Effector memory CD4-positive, alpha-beta T cell (primary cell): Measurements from ENCODE around the gene SLCO3A1.

Experiments used
- DNase-seq, 3 donors: peaks; one replicate each; pipeline ENCODE4 v3.0.0-alpha.2; 2020
- H3K27ac ChIP-seq: 2 replicates; pipeline ENCODE4 v1.7.0; 2013; ENCODE audit warnings: mild to moderate bottlenecking, low read length, moderate library complexity; ENCODE audit not compliant: insufficient read depth, poor library complexity, severe bottlenecking
- H3K27me3 ChIP-seq: replicated peaks from 2 replicates; pipeline ENCODE4 v1.7.0; 2013; ENCODE audit warnings: mild to moderate bottlenecking, low read length; ENCODE audit not compliant: insufficient read depth, control insufficient read depth, poor library complexity, severe bottlenecking
- H3K36me3 ChIP-seq: 2 replicates; pipeline ENCODE4 v1.7.0; 2013; ENCODE audit warnings: mild to moderate bottlenecking, low read length, moderate library complexity; ENCODE audit not compliant: control insufficient read depth, insufficient read depth
- H3K4me1 ChIP-seq: 2 replicates; pipeline ENCODE4 v1.7.0; 2013; ENCODE audit warnings: low read length, mild to moderate bottlenecking; ENCODE audit not compliant: control insufficient read depth, insufficient read depth, poor library complexity, severe bottlenecking
- H3K4me3 ChIP-seq: 2 replicates; pipeline ENCODE4 v1.7.0; 2013; ENCODE audit warnings: low read length, low read depth, mild to moderate bottlenecking; ENCODE audit not compliant: insufficient read depth, poor library complexity, severe bottlenecking
- H3K9me3 ChIP-seq: 2 replicates; pipeline ENCODE4 v1.7.0; 2013; ENCODE audit warnings: mild to moderate bottlenecking, low read length, moderate library complexity; ENCODE audit not compliant: control insufficient read depth

Gene SLCO3A1

GRCh38 chr15:92006186-92007028 is 152.9 kb downstream of the SLCO3A1 start:
- no peak for DNase-seq

DNA sequence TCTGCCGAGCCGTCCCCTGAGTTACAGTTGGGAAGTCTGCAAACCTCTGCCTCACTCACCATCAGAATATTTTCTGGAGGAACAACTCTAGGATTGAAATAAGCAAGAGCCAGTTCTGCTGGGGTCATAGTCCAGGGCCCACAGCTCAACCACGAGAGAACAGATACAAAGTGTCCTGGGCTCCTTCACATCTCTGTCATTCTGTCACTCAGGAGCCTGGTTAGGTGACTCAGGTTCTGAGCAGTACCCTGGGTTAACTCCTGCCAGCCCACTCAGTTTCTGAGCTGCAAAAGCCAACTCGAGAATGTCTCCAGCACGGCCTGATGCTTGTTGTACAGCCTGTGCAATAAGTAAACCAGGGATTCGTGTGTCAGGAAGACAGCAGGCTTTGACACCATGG is 155.7 kb downstream of the SLCO3A1 start:
- H3K27me3 ChIP-seq = no peaks in the 10 kb centered on the region
- H3K36me3 ChIP-seq = no peaks in the 10 kb centered on the region
- no peaks in the 10 kb centered on the region for H3K9me3 ChIP-seq
- peaks cover 27% of the 10 kb centered on the region for H3K4me1 ChIP-seq
- no peak for DNase-seq
- no peak overlapping the region for H3K27ac ChIP-seq
- no peak overlapping the region for H3K4me3 ChIP-seq

More at GRCh38 chr15:92006186-92007028, 152.9 kb downstream of the SLCO3A1 start:
- no peaks in the 10 kb centered on the region for H3K9me3 ChIP-seq
- peaks cover 18% of the 10 kb centered on the region for H3K4me1 ChIP-seq
- H3K27me3 ChIP-seq = no peaks in the 10 kb centered on the region
- H3K27ac ChIP-seq = no peak overlapping the region
- H3K36me3 ChIP-seq = no peaks in the 10 kb centered on the region
- no peak overlapping the region for H3K4me3 ChIP-seq

GRCh38 chr15:92011611-92012367 is 158.3 kb downstream of the SLCO3A1 start:
- Histone ChIP-seq H3K9me3 (no peaks in the 10 kb centered on the region), H3K4me3 (no peak overlapping the region), H3K4me1 (peaks cover 22% of the 10 kb centered on the region), H3K27me3 (no peaks in the 10 kb centered on the region), H3K36me3 (no peaks in the 10 kb centered on the region), H3K27ac (no peak overlapping the region)
- no peak for DNase-seq

DNA sequence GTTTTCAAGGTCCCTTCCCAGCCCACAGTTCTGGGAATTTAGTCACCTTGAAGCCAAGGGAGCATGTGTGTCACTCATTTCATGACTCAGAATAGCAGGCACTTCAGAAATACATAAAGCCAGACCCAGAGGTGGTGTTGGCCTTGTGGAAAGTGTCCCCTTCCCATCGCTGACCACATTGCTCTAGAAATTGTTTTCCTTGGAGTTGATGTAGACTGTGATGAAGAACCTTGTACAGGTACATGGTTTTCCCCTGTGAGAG is 158.8 kb downstream of the SLCO3A1 start:
- Histone ChIP-seq H3K27ac (no peak overlapping the region), H3K36me3 (no peaks in the 10 kb centered on the region), H3K4me3 (no peak overlapping the region), H3K27me3 (no peaks in the 10 kb centered on the region), H3K9me3 (no peaks in the 10 kb centered on the region), H3K4me1 (peaks cover 22% of the 10 kb centered on the region)
- DNase-seq = no peak

- no peak overlapping the region for H3K27ac ChIP-seq
- no peaks in the 10 kb centered on the region for H3K36me3 ChIP-seq
- peaks cover 21% of the 10 kb centered on the region for H3K4me1 ChIP-seq
- no peaks in the 10 kb centered on the region for H3K27me3 ChIP-seq
- H3K9me3 ChIP-seq = no peaks in the 10 kb centered on the region
- H3K4me3 ChIP-seq = no peak overlapping the region
- no peak for DNase-seq
Observed at GRCh38 chr15:92012881-92013280, 159.4 kb downstream of the SLCO3A1 start.

DNA sequence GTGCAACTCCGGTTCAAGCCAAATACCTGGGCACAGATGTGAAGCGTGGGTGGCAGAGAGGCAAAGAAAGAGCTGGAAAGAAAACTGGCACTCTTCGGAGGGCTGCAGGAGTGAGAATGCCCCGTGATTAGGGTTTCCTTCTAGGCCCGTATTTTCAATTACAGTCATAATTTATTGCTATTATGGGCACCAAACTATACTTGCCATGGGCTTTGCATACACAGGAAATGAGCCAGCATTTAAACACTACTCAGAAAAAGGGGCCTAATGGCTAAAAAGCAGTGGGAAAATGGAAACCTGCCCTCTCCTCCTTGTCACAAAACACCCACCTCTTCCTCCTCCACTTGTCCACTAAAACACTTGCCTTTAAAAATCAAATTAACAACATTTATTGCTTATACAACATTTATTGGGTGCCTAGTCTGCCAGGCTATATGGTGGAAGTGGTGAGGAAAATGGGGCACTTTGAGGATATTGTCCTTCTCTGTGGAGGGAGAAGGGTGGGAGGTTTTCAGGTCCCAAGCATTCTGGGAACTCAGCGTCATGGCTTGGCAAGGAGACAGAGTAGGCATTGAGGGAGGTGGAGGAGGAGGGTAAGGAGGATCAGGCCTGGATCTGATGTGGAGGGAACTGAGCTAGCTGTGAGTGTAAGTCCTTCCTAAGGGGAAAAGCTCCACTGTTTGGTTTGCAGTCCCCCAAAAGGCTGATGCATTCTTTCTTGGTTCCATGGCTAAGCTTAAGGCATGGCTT is 160.9 kb downstream of the SLCO3A1 start:
- DNase-seq = no peak
- peaks cover 9% of the 10 kb centered on the region for H3K4me1 ChIP-seq
- H3K27ac ChIP-seq = no peak overlapping the region
- H3K27me3 ChIP-seq = no peaks in the 10 kb centered on the region
- H3K4me3 ChIP-seq = no peak overlapping the region
- no peaks in the 10 kb centered on the region for H3K36me3 ChIP-seq
- H3K9me3 ChIP-seq = no peaks in the 10 kb centered on the region

DNA sequence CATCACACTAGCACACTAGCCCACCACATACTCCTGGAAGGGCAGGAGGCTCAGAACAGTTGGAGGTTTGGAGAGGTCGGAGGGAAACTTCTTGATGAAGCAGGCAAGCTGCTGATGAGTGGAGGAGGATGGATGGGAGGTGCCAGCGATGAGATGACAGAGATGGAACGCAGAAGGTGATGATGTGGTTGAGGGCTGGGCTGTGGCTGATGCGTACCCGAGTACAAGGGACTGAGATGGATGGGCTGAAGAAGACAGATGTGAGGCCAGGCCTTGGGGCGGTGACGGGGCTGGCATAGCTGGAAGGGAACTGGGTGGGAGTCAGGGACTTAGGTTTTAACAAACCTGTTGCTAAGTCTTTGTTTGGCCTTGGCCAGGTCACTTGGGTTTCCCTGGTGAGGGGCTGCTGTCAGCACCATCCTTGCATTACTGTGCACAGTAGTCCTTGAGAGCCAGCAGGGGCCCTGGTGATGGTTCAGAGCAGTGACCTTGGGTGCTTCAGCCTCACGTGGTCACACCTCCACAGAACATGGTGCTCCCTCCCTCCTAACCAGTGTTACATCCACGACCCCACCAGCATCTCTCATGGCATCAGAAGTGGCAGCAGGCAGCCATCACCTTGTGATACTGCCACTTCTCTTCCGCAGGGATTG is 164.5 kb downstream of the SLCO3A1 start:
- no peak for DNase-seq
- no peaks in the 10 kb centered on the region for H3K9me3 ChIP-seq
- H3K27me3 ChIP-seq = no peaks in the 10 kb centered on the region
- no peak overlapping the region for H3K27ac ChIP-seq
- no peak overlapping the region for H3K4me3 ChIP-seq
- H3K4me1 ChIP-seq = no peaks in the 10 kb centered on the region
- H3K36me3 ChIP-seq = no peaks in the 10 kb centered on the region

DNA sequence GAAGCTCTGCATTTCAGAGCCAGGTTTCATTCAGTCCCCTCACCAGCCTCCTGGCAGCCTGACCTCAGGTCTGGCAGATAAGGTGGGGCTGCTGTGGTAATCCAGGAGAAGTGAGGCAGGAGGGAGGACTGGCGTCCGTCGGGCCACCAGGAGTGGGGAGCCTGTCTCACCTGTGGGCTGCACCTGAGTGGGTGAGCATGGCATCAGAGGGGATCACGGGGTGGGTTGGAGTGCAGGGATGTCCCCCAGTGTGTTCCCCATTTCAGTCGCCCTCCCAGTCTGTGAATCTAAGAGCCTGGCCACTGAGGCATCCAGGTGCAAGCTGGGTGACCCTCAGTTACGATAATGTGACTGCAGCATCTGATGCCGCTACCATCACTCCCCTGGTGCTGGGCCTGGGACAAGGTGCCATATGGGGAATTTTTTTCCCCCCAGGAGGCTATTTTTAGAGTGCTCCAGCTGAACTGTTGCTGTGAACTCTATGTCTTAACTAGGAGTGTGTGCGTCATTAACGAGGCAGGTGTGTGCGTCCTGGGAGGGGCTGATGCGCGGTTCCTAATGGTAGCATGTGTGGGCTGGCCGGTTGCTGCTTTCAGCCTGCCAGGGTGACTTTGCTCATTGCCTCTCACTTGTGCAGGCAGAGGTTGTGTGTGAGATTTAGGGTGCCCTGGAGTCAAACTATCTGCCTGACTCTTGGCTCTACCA is 165.2 kb downstream of the SLCO3A1 start:
- no peaks in the 10 kb centered on the region for H3K4me1 ChIP-seq
- H3K9me3 ChIP-seq = no peaks in the 10 kb centered on the region
- H3K4me3 ChIP-seq = no peak overlapping the region
- DNase-seq = no peak
- H3K27me3 ChIP-seq = no peaks in the 10 kb centered on the region
- no peak overlapping the region for H3K27ac ChIP-seq
- H3K36me3 ChIP-seq = no peaks in the 10 kb centered on the region

- Histone ChIP-seq H3K4me1 (no peaks in the 10 kb centered on the region), H3K27me3 (no peaks in the 10 kb centered on the region), H3K9me3 (no peaks in the 10 kb centered on the region), H3K36me3 (no peaks in the 10 kb centered on the region), H3K4me3 (no peak overlapping the region), H3K27ac (no peak overlapping the region)
- DNase-seq = no peak
Observed at GRCh38 chr15:92019706-92020105, 166.2 kb downstream of the SLCO3A1 start.
